ENCODE measurements around the gene CMSS1. TPM values are rescaled to one million over a fixed set of nuclear protein-coding genes. Genes with fewer than 3 reads are reported as not detected.

CMSS1 gene
- total RNA-seq, 2 donors from 2014 or later = 35.8 to 74.3 TPM

GRCh38 chr3:99949956-99950670 lies 132.5 kb downstream of the CMSS1 start:
- Mint-ChIP-seq H3K9me3 (no peaks in the 10 kb centered on the region), H3K36me3 (no peaks in the 10 kb centered on the region), H3K27ac (no peak overlapping the region)
- DNase-seq (ENCODE audit: low spot score in 2 of 2) = no peak
- ATAC-seq = no peak

- DNase-seq (ENCODE audit: low spot score in 2 of 2) = no peak
- Mint-ChIP-seq H3K9me3 (no peaks in the 10 kb centered on the region), H3K27ac (no peak overlapping the region), H3K36me3 (no peaks in the 10 kb centered on the region)
- no peak for ATAC-seq
Observed at GRCh38 chr3:99950921-99951320, 133.3 kb downstream of the CMSS1 start.

GRCh38 chr3:99951701-99952100 lies 134.0 kb downstream of the CMSS1 start:
- Mint-ChIP-seq H3K27ac (no peak overlapping the region), H3K36me3 (no peaks in the 10 kb centered on the region), H3K9me3 (no peaks in the 10 kb centered on the region)
- ATAC-seq = no peak
- no peak for DNase-seq (ENCODE audit: low spot score in 2 of 2)

GRCh38 chr3:99952306-99952705 lies 134.6 kb downstream of the CMSS1 start:
- no peak overlapping the region for H3K27ac Mint-ChIP-seq
- no peaks in the 10 kb centered on the region for H3K9me3 Mint-ChIP-seq
- no peak for ATAC-seq
- no peaks in the 10 kb centered on the region for H3K36me3 Mint-ChIP-seq
- DNase-seq (ENCODE audit: low spot score in 2 of 2) = no peak

GRCh38 chr3:99953596-99953995 lies 135.9 kb downstream of the CMSS1 start:
- no peaks in the 10 kb centered on the region for H3K36me3 Mint-ChIP-seq
- DNase-seq (ENCODE audit: low spot score in 2 of 2) (no peak), ATAC-seq (no peak)
- no peaks in the 10 kb centered on the region for H3K9me3 Mint-ChIP-seq
- H3K27ac Mint-ChIP-seq = peak overlapping the region in 1 of 2 donors; percentile 19

GRCh38 chr3:99954914-99955644 lies 137.4 kb downstream of the CMSS1 start:
- Mint-ChIP-seq H3K27ac (no peak overlapping the region), H3K36me3 (no peaks in the 10 kb centered on the region), H3K9me3 (no peaks in the 10 kb centered on the region)

GRCh38 chr3:99955773-99956562 lies 138.3 kb downstream of the CMSS1 start:
- H3K36me3 Mint-ChIP-seq = no peaks in the 10 kb centered on the region
- no peaks in the 10 kb centered on the region for H3K9me3 Mint-ChIP-seq
- DNase-seq (ENCODE audit: low spot score in 2 of 2) = no peak
- no peak for ATAC-seq
- H3K27ac Mint-ChIP-seq = no peak overlapping the region

More at GRCh38 chr3:99954914-99955644, 137.4 kb downstream of the CMSS1 start:
- ATAC-seq (no peak), DNase-seq (ENCODE audit: low spot score in 2 of 2) (no peak)

GRCh38 chr3:99957151-99957796 lies 139.6 kb downstream of the CMSS1 start:
- no peak for ATAC-seq
- no peaks in the 10 kb centered on the region for H3K9me3 Mint-ChIP-seq
- DNase-seq (ENCODE audit: low spot score in 2 of 2) = no peak
- no peak overlapping the region for H3K27ac Mint-ChIP-seq
- no peaks in the 10 kb centered on the region for H3K36me3 Mint-ChIP-seq

- no peak for ATAC-seq
- H3K27ac Mint-ChIP-seq = no peak overlapping the region
Observed at GRCh38 chr3:99958222-99958912, 140.7 kb downstream of the CMSS1 start.

GRCh38 chr3:99960123-99960878 lies 142.6 kb downstream of the CMSS1 start:
- no peaks in the 10 kb centered on the region for H3K36me3 Mint-ChIP-seq
- DNase-seq (ENCODE audit: low spot score in 2 of 2) (no peak), ATAC-seq (no peak)
- H3K9me3 Mint-ChIP-seq = no peaks in the 10 kb centered on the region
- H3K27ac Mint-ChIP-seq = peak overlapping the region in 1 of 2 donors; percentile 65

More at GRCh38 chr3:99958222-99958912, 140.7 kb downstream of the CMSS1 start:
- no peaks in the 10 kb centered on the region for H3K36me3 Mint-ChIP-seq
- DNase-seq (ENCODE audit: low spot score in 2 of 2) = no peak
- H3K9me3 Mint-ChIP-seq = no peaks in the 10 kb centered on the region

GRCh38 chr3:99960941-99961340 lies 143.3 kb downstream of the CMSS1 start:
- DNase-seq (ENCODE audit: low spot score in 2 of 2) (no peak), ATAC-seq (no peak)
- no peaks in the 10 kb centered on the region for H3K9me3 Mint-ChIP-seq
- H3K36me3 Mint-ChIP-seq = no peaks in the 10 kb centered on the region
- H3K27ac Mint-ChIP-seq = no peak overlapping the region

- Mint-ChIP-seq H3K27ac (peak overlapping the region in 1 of 2 donors; percentile 6), H3K9me3 (no peaks in the 10 kb centered on the region), H3K36me3 (no peaks in the 10 kb centered on the region)
- ATAC-seq = no peak
- no peak for DNase-seq (ENCODE audit: low spot score in 2 of 2)
Observed at GRCh38 chr3:99961756-99962515, 144.3 kb downstream of the CMSS1 start.

GRCh38 chr3:99962703-99963102 lies 145.0 kb downstream of the CMSS1 start:
- no peaks in the 10 kb centered on the region for H3K9me3 Mint-ChIP-seq
- ATAC-seq = no peak
- no peak overlapping the region for H3K27ac Mint-ChIP-seq
- H3K36me3 Mint-ChIP-seq = no peaks in the 10 kb centered on the region
- no peak for DNase-seq (ENCODE audit: low spot score in 2 of 2)

GRCh38 chr3:99965077-99965476 lies 147.4 kb downstream of the CMSS1 start:
- Mint-ChIP-seq H3K9me3 (peaks cover 0 to 5% of the 10 kb centered on the region in 2 donors), H3K36me3 (peaks cover 0 to 5% of the 10 kb centered on the region in 2 donors), H3K27ac (no peak overlapping the region)
- peak in 1 of 2 donors; percentile 75 for ATAC-seq
- no peak for DNase-seq (ENCODE audit: low spot score in 2 of 2)

Measured in activated naive CD4-positive, alpha-beta T cell treated with anti-CD3 and anti-CD28 coated beads, Interleukin-2, amount 50 U/mL, for 72 hours (primary cell).